NCI-H2196 (cell line): ENCODE measurements around the gene CDRT15L2.
"Not testable (repeated sequence)": the region's sequence is repeated elsewhere in the genome, so short reads cannot be mapped to it uniquely, and the experiment has no call there.

Source experiments
- DNase-seq: peaks from one replicate; lab custom pipeline; 2025; ENCODE audit not compliant: unreplicated experiment; lab: John Stamatoyannopoulos, UW

The CDRT15L2 gene

DNA sequence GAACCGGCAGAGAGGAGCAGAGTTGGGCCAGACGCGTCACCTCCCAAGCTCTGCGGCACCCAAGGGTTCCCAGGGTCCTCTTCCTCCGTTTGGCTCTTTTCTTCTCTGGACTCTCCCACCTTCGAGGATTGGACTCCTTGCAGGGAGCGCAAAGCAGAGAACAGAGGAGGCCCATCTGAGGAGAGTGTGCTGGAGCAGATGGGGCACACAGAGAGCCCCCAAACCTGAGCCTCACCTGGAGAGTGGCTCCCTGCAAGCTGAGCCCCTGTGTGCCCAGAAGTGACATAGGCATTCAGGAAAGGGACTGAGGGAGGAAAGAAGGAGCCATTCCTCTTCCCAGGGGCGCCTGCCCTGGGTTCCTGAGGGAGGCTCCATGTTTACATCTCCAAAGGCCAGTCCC is 6.3 kb upstream of the CDRT15L2 start:
- not testable (repeated sequence) for DNase-seq

DNA sequence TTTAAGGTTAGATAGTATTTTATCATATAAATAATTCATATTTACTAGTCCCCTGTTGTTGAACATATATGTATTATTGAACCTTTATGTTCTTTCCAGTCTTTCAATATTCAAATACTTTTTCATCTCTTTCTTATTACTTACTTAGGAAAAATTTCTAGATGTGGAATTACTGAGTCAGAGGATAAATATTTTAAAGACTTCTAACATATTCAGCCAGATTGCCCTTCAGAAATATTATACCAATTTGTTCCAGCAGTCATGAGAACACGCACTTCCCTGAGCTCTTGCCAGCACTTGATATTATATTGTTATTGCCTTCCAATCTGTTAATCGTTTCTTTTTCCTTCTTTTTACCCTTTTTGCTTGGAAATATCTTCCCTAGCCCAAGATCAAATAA is 4.5 kb upstream of the CDRT15L2 start:
- not testable (repeated sequence) for DNase-seq

GRCh38 chr17:20583891-20584577 is 4.5 kb downstream of the CDRT15L2 start:
- DNase-seq, result not testable (repeated sequence)

DNA sequence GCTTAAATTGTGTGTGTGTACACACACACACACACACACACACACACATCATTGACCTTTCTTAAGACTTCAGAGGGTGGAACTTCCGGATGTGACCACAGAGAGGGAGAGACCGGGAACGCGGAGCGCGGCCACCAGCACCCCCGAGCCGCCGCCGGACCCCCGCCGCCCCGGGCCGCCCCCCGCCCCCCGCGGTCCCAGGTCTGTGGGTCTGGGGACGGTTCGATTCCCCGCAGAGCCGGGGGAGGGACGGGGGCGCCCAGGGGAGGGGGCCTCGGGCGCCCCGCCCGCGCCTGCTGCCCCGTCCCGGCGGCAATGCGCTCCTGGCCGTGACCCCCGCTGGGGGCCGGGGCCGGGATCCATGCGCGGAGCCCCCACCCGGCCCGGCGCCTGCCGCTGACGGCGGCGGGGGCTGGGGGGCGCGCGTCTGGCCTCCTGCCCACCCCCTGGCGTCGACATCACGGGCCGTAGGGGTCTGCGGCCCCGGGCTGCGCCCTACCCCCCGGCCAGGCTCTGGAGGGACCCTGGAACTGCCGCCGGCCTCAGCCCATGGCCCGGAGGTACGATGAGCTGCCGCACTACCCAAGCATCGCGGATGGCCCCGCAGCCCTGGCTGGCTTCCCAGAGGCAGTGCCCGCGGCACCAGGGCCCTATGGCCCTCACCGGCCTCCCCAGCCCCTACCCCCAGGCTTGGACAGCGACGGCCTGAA is 9.4 kb downstream of the CDRT15L2 start:
- not testable (repeated sequence) for DNase-seq

DNA sequence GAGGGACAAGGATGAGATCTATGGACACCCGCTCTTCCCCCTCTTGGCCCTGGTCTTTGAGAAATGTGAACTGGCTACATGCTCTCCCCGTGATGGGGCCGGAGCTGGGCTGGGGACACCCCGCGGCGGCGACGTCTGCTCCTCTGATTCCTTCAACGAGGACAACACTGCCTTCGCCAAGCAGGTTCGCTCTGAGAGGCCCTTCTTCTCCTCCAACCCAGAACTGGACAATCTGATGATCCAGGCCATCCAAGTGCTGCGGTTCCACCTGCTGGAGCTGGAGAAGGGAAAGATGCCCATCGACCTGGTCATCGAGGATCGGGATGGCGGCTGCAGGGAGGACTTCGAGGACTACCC is 9.9 kb downstream of the CDRT15L2 start:
- DNase-seq, result not testable (repeated sequence)

GRCh38 chr17:20591040-20591439 is 11.5 kb downstream of the CDRT15L2 start:
- DNase-seq, result not testable (repeated sequence)

GRCh38 chr17:20605568-20605967 is 26.0 kb downstream of the CDRT15L2 start:
- not testable (repeated sequence) for DNase-seq

GRCh38 chr17:20609490-20609889 is 30.0 kb downstream of the CDRT15L2 start:
- not testable (repeated sequence) for DNase-seq

GRCh38 chr17:20611309-20611708 is 31.8 kb downstream of the CDRT15L2 start:
- DNase-seq, result no peak

GRCh38 chr17:20612635-20613034 is 33.1 kb downstream of the CDRT15L2 start:
- no peak for DNase-seq

GRCh38 chr17:20613248-20613647 is 33.7 kb downstream of the CDRT15L2 start:
- no peak for DNase-seq

GRCh38 chr17:20613905-20614304 is 34.4 kb downstream of the CDRT15L2 start:
- DNase-seq, result no peak

GRCh38 chr17:20615461-20615860 is 35.9 kb downstream of the CDRT15L2 start:
- DNase-seq, result not testable (repeated sequence)
